ACHN (cell line): ENCODE data around the gene NAA30.

ENCODE experiments used
- DNase-seq: peaks from one replicate; pipeline ENCODE4 v3.0.0-alpha.2; 2015
- in situ Hi-C: cut with HindIII; loops from 2 replicates; pipeline ENCODE4 v1.10.0; 2017; ENCODE audit warnings: low sequenced_read_pairs, low pct_ligation_motif_present, low pct_unique_long_range_greater_than_20kb

The NAA30 gene

GRCh38 chr14:57464008-57464730 is 73.8 kb downstream of the NAA30 start:
- DNase-seq = peak; percentile 91
- in situ Hi-C loops = no loop called here
